H1 (cell line): Measurements from ENCODE around the gene LPCAT1. TPM values are rescaled to one million over a fixed set of nuclear protein-coding genes. Genes with fewer than 3 reads are reported as not detected.

Source experiments
- KDM4A ChIP-seq: IDR thresholded peaks from one replicate; pipeline ENCODE4 v1.7.1; 2012; ENCODE audit warnings: low read depth, mild to moderate bottlenecking, moderate library complexity, low read length, inconsistent platforms; ENCODE audit not compliant: severe bottlenecking
- polyA plus RNA-seq, 7 experiments: library from polyadenylated mRNA; depleted of rRNA in 3 of 7; stranded (reverse) in 5 of 7; unstranded in 2 of 7; fragments of >200 nt in 5 of 7; fragments of 200-250 nt in 2 of 7; gene quantifications; 1 replicate in 5 of 7; 2 replicates in 1 of 7; 4 replicates in 1 of 7; pipeline versions ENCODE4 v1.2.1 to v1.2.3, GENCODE V29; 2011 to 2013; ENCODE audit warnings: missing spikeins in 2 of 7, mixed read lengths in 2 of 7
- total RNA-seq: library from RNA; stranded (reverse); fragmentation: NEBNext Ultra II Directional; extraction: Animal tissue kit (Norgen Biotek cat#: 25700); gene quantifications from 2 replicates; pipeline ENCODE4 v1.2.1, GENCODE V29; 2021

LPCAT1 gene
- total and polyA plus RNA-seq, 2 of the 8 experiments (the other 6 are each of a cell fraction or from before 2014, with no cell fraction given) = 107 to 260 TPM

GRCh38 chr5:1415626-1416360, 108.0 kb downstream of the LPCAT1 start (continued):
- no peak for TF ChIP-seq KDM4A
